ENCODE results near the gene CCL22. TPM values are rescaled to one million over a fixed set of nuclear protein-coding genes. Genes with fewer than 3 reads are reported as not detected.
"Not testable (repeated sequence)": the region's sequence is repeated elsewhere in the genome, so short reads cannot be mapped to it uniquely, and the experiment has no call there.

Gene CCL22
- total RNA-seq, 1 experiment from 2014 or later = not detected

GRCh38 chr16:57395026-57395425 is 36.4 kb downstream of the CCL22 start:
- Histone ChIP-seq H3K36me3 (ENCODE audit: insufficient read depth, low read length, poor library complexity, severe bottlenecking) (no peaks in the 10 kb centered on the region), H3K27ac (ENCODE audit: low read depth, low read length, poor library complexity, severe bottlenecking) (no peak overlapping the region), H3K4me1 (ENCODE audit: insufficient read depth, low read length, poor library complexity, severe bottlenecking) (no peaks in the 10 kb centered on the region), H3K9me3 (ENCODE audit: low read depth, low read length, poor library complexity, severe bottlenecking) (no peaks in the 10 kb centered on the region), H3K27me3 (replicated peaks; ENCODE audit: insufficient read depth, low read depth, low read length, poor library complexity) (no peaks in the 10 kb centered on the region), H3K4me3 (ENCODE audit: low read depth, low read length, poor library complexity, severe bottlenecking) (no peak overlapping the region)
- TF ChIP-seq EZH2 (IDR thresholded peaks at IDR 0.05; ENCODE audit: borderline replicate concordance, low read depth, low read length, poor library complexity, severe bottlenecking) (no peak), CTCF (conservative IDR thresholded peaks at IDR 0.05; ENCODE audit: low read depth, low read length) (no peak)
- BruUV-seq (replicated peaks) = no TSS peak
- intact Hi-C loops (cut with micrococcal nuclease; ENCODE audit: unreplicated experiment) = no loop called here
- ChIA-PET CTCF (no interaction called here), POLR2A (ENCODE audit: low non-redundant PET) (no interaction called here)
- no peak for DNase-seq (ENCODE audit: low spot score)

- intact Hi-C loops (cut with micrococcal nuclease; ENCODE audit: unreplicated experiment) = no loop called here
- no peak overlapping the region for H3K27ac ChIP-seq (ENCODE audit: low read depth, low read length, poor library complexity, severe bottlenecking)
- H3K27me3 ChIP-seq (replicated peaks; ENCODE audit: insufficient read depth, low read depth, low read length, poor library complexity) = no peaks in the 10 kb centered on the region
- no peak for DNase-seq (ENCODE audit: low spot score)
- ChIA-PET POLR2A (ENCODE audit: low non-redundant PET) (no interaction called here), CTCF (no interaction called here)
- H3K36me3 ChIP-seq (ENCODE audit: insufficient read depth, low read length, poor library complexity, severe bottlenecking) = no peaks in the 10 kb centered on the region
- no peaks in the 10 kb centered on the region for H3K4me1 ChIP-seq (ENCODE audit: insufficient read depth, low read length, poor library complexity, severe bottlenecking)
- TF ChIP-seq CTCF (conservative IDR thresholded peaks at IDR 0.05; ENCODE audit: low read depth, low read length) (no peak), EZH2 (IDR thresholded peaks at IDR 0.05; ENCODE audit: borderline replicate concordance, low read depth, low read length, poor library complexity, severe bottlenecking) (no peak)
- no TSS peak for BruUV-seq (replicated peaks)
- no peak overlapping the region for H3K4me3 ChIP-seq (ENCODE audit: low read depth, low read length, poor library complexity, severe bottlenecking)
- H3K9me3 ChIP-seq (ENCODE audit: low read depth, low read length, poor library complexity, severe bottlenecking) = no peaks in the 10 kb centered on the region
Observed at GRCh38 chr16:57396786-57397185, 38.2 kb downstream of the CCL22 start.

- H3K27ac ChIP-seq (ENCODE audit: low read depth, low read length, poor library complexity, severe bottlenecking); H3K27me3 ChIP-seq (replicated peaks; ENCODE audit: insufficient read depth, low read depth, low read length, poor library complexity); BruUV-seq (replicated peaks); DNase-seq (ENCODE audit: low spot score); H3K4me1 ChIP-seq (ENCODE audit: insufficient read depth, low read length, poor library complexity, severe bottlenecking); intact Hi-C loops (cut with micrococcal nuclease; ENCODE audit: unreplicated experiment); H3K9me3 ChIP-seq (ENCODE audit: low read depth, low read length, poor library complexity, severe bottlenecking); POLR2A ChIA-PET (ENCODE audit: low non-redundant PET); H3K4me3 ChIP-seq (ENCODE audit: low read depth, low read length, poor library complexity, severe bottlenecking); H3K36me3 ChIP-seq (ENCODE audit: insufficient read depth, low read length, poor library complexity, severe bottlenecking); CTCF ChIA-PET: not testable (repeated sequence)
Observed at GRCh38 chr16:57397493-57397892, 38.9 kb downstream of the CCL22 start.

GRCh38 chr16:57401943-57402640 is 43.5 kb downstream of the CCL22 start:
- H3K4me3 ChIP-seq (ENCODE audit: low read depth, low read length, poor library complexity, severe bottlenecking) = no peak overlapping the region
- ChIA-PET POLR2A (ENCODE audit: low non-redundant PET) (no interaction called here), CTCF (no interaction called here)
- H3K36me3 ChIP-seq (ENCODE audit: insufficient read depth, low read length, poor library complexity, severe bottlenecking) = no peaks in the 10 kb centered on the region
- no peak overlapping the region for H3K27ac ChIP-seq (ENCODE audit: low read depth, low read length, poor library complexity, severe bottlenecking)
- BruUV-seq (replicated peaks) = no TSS peak
- no peak for DNase-seq (ENCODE audit: low spot score)
- H3K9me3 ChIP-seq (ENCODE audit: low read depth, low read length, poor library complexity, severe bottlenecking) = no peaks in the 10 kb centered on the region
- no peaks in the 10 kb centered on the region for H3K4me1 ChIP-seq (ENCODE audit: insufficient read depth, low read length, poor library complexity, severe bottlenecking)
- no peak for TF ChIP-seq EZH2 (IDR thresholded peaks at IDR 0.05; ENCODE audit: borderline replicate concordance, low read depth, low read length, poor library complexity, severe bottlenecking)
- TF ChIP-seq CTCF (conservative IDR thresholded peaks at IDR 0.05; ENCODE audit: low read depth, low read length) = no peak
- H3K27me3 ChIP-seq (replicated peaks; ENCODE audit: insufficient read depth, low read depth, low read length, poor library complexity) = no peaks in the 10 kb centered on the region
- intact Hi-C loops (cut with micrococcal nuclease; ENCODE audit: unreplicated experiment) = no loop called here
